Lower leg skin (tissue), 3 donors: ENCODE data around the gene ERVK3-1.

ENCODE experiments used
- CTCF ChIP-seq, 3 donors: fragments of 450-650 bp; IDR thresholded peaks; one replicate each; pipeline ENCODE4 v1.5.1; 2016; ENCODE audit warnings: antibody characterized with exemption in 3 of 3, mild to moderate bottlenecking in 3 of 3, moderate library complexity in 2 of 3
- POLR2A ChIP-seq, 2 donors: fragments of 450-650 bp; IDR thresholded peaks; one replicate each; pipeline ENCODE4 v1.6.1; 2016 to 2017; ENCODE audit warnings: antibody characterized with exemption in 2 of 2, mild to moderate bottlenecking in 1 of 2, moderate library complexity in 1 of 2

GRCh38 chr19:58351558-58351878 lies 46.3 kb downstream of the ERVK3-1 start:
- no peak for TF ChIP-seq CTCF (IDR thresholded peaks at IDR 0.05)
- no peak for TF ChIP-seq POLR2A (IDR thresholded peaks at IDR 0.05)
